Measurements from ENCODE around the gene LVRN. TPM values are rescaled to one million over a fixed set of nuclear protein-coding genes. Genes with fewer than 3 reads are reported as not detected.

LVRN gene
- total and polyA plus RNA-seq, 3 experiments from 2014 or later, result 0.18 TPM; not detected in 2

DNA sequence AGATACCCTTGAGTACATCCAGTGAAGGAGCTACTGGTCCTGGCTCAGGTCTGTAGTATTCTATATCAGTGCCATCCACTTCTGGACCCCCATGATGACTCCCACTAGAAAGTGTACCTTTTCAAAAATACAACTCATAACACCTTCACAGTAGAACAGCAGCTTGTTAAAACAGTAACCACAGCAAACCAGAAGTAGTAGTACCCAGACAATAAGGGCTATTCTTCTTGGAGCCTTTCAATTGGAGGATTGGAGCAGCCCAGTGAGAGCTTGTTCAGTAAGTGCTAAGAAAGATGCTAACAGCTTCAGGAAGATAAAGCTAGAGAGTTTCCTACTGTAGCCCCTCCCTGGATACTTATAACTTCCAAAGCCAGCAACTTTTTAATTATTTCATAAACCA is 80.1 kb downstream of the LVRN start:
- H3K27ac ChIP-seq (ENCODE audit: low read depth, low read length), result no peak overlapping the region
- Mint-ChIP-seq H3K9me3 (no peaks in the 10 kb centered on the region), H3K4me1 (peaks cover 20 to 21% (median 20%) of the 10 kb centered on the region in 3 donors), H3K4me3 (no peak overlapping the region), H3K27me3 (peaks cover 0 to 16% of the 10 kb centered on the region in 2 donors), H3K27ac (no peak overlapping the region), H3K36me3 (no peaks in the 10 kb centered on the region)
- CTCF ChIA-PET, result no interaction called here
- no peak for DNase-seq
- no peak overlapping the region for H3K4me3 ChIP-seq (ENCODE audit: low read length)
- no peaks in the 10 kb centered on the region for H3K4me1 ChIP-seq (ENCODE audit: insufficient read depth, low read length)
- H3K27me3 ChIP-seq (ENCODE audit: insufficient read depth, low read length, poor library complexity, severe bottlenecking), result no peaks in the 10 kb centered on the region
- H3K9me3 ChIP-seq (ENCODE audit: low read length), result no peaks in the 10 kb centered on the region
- no peaks in the 10 kb centered on the region for H3K36me3 ChIP-seq (ENCODE audit: insufficient read depth, low read length)
- POLR2A ChIA-PET, result no interaction called here

DNA sequence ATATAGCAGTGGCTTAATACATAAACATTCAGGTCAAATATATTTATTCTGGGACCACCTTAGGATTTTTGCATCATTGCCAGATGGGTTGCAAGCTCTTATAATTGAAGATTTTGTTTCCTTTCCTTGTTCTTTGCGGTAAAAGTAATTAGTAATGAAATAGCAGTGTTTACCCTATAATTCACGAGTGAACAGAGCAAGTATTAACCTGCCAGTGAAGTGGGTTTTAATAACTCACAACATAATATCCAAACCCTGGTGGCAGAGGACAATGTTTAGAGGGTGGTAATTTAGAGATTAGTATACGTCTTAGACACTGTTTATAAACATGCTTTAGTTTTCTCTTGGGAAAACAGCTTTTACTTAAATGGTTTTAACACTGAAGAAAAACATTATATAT is 81.8 kb downstream of the LVRN start:
- H3K27ac ChIP-seq (ENCODE audit: low read depth, low read length), result no peak overlapping the region
- Mint-ChIP-seq H3K9me3 (no peaks in the 10 kb centered on the region), H3K4me1 (peaks cover 4 to 5% (median 5%) of the 10 kb centered on the region in 3 donors), H3K36me3 (peaks cover 0 to 4% (median 0%) of the 10 kb centered on the region in 3 donors), H3K4me3 (no peak overlapping the region), H3K27me3 (peaks cover 0 to 8% of the 10 kb centered on the region in 2 donors), H3K27ac (no peak overlapping the region)
- no peak overlapping the region for H3K4me3 ChIP-seq (ENCODE audit: low read length)
- no peaks in the 10 kb centered on the region for H3K27me3 ChIP-seq (ENCODE audit: insufficient read depth, low read length, poor library complexity, severe bottlenecking)
- no peaks in the 10 kb centered on the region for H3K36me3 ChIP-seq (ENCODE audit: insufficient read depth, low read length)
- H3K9me3 ChIP-seq (ENCODE audit: low read length), result no peaks in the 10 kb centered on the region
- H3K4me1 ChIP-seq (ENCODE audit: insufficient read depth, low read length), result no peaks in the 10 kb centered on the region
- ChIA-PET CTCF (no interaction called here), POLR2A (no interaction called here)
- DNase-seq, result no peak

DNA sequence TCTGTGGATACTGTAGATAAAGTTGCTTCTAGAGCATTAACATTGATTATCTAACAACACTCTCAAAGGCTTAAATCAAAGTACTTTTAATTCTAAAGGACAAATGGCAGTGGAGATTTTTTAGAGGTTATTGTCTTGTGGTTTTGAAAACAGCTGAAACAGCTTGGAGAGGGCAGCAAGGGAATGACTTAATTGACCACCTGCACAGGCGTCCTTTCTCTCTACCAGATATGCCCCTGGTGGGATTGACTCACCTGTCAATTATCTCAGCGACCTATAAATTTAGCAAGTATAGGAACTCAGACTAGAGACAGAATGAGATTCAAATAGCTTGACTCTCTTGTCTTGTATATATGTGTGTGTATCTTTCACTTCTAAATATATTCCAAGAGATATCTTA is 83.5 kb downstream of the LVRN start:
- H3K36me3 Mint-ChIP-seq, result peaks cover 0 to 4% (median 0%) of the 10 kb centered on the region in 3 donors
- H3K9me3 ChIP-seq (ENCODE audit: low read length), result no peaks in the 10 kb centered on the region
- no peak overlapping the region for H3K4me3 Mint-ChIP-seq
- H3K27ac Mint-ChIP-seq, result no peak overlapping the region
- POLR2A ChIA-PET, result no interaction called here
- H3K9me3 Mint-ChIP-seq, result no peaks in the 10 kb centered on the region
- no peak overlapping the region for H3K4me3 ChIP-seq (ENCODE audit: low read length)
- no peak for DNase-seq
- H3K36me3 ChIP-seq (ENCODE audit: insufficient read depth, low read length), result no peaks in the 10 kb centered on the region
- H3K27ac ChIP-seq (ENCODE audit: low read depth, low read length), result no peak overlapping the region
- no peaks in the 10 kb centered on the region for H3K27me3 ChIP-seq (ENCODE audit: insufficient read depth, low read length, poor library complexity, severe bottlenecking)
- peaks cover 0 to 3% of the 10 kb centered on the region in 2 donors for H3K27me3 Mint-ChIP-seq
- peaks cover 0 to 2% (median 0%) of the 10 kb centered on the region in 3 donors for H3K4me1 Mint-ChIP-seq
- CTCF ChIA-PET, result no interaction called here
- H3K4me1 ChIP-seq (ENCODE audit: insufficient read depth, low read length), result no peaks in the 10 kb centered on the region

DNA sequence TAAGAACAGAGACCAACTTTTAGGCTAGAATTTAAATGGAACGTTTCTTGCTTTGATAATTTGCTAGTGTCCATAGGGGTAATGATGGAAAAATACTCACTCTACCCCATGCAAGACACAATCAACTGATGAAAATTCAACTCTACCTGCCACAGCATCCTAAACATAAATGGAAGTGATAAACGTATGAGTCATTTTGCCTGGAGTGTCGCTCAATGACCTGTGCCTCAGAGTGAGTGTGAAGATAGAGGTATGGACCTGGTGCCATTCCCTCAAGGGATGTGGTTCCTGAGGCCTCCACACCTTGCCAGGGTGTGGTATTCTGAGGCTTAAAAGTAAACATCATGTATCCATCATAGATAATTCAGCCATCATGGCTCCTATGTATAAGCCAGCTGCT is 84.0 kb downstream of the LVRN start:
- Mint-ChIP-seq H3K9me3 (no peaks in the 10 kb centered on the region), H3K4me1 (peaks cover 0 to 2% (median 0%) of the 10 kb centered on the region in 3 donors), H3K36me3 (peaks cover 0 to 4% (median 0%) of the 10 kb centered on the region in 3 donors), H3K4me3 (no peak overlapping the region), H3K27me3 (peaks cover 0 to 3% of the 10 kb centered on the region in 2 donors), H3K27ac (no peak overlapping the region)
- Histone ChIP-seq H3K27ac (ENCODE audit: low read depth, low read length) (no peak overlapping the region), H3K4me3 (ENCODE audit: low read length) (no peak overlapping the region), H3K9me3 (ENCODE audit: low read length) (no peaks in the 10 kb centered on the region), H3K4me1 (ENCODE audit: insufficient read depth, low read length) (no peaks in the 10 kb centered on the region), H3K36me3 (ENCODE audit: insufficient read depth, low read length) (no peaks in the 10 kb centered on the region), H3K27me3 (ENCODE audit: insufficient read depth, low read length, poor library complexity, severe bottlenecking) (no peaks in the 10 kb centered on the region)
- no peak for DNase-seq
- CTCF ChIA-PET, result no interaction called here
- POLR2A ChIA-PET, result no interaction called here

DNA sequence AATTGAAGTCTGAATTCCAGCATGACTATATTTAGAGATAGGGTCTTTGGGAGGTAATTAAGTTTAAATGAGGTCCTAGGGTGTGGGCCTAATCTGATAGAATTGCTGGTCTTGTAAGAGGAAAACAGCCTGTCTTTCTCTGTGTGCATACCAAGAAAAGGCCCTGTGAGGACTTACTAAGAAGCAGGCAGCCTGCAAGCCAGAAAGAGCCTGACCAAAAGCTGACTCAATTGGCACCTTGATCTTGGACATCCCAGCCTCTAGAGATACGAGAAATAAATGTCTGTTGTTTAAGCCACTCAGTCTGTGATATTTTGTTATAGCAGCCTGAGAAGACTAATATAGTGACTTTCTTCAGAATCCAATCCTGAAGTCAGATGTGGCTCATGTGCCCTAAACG is 84.5 kb downstream of the LVRN start:
- no peaks in the 10 kb centered on the region for H3K9me3 ChIP-seq (ENCODE audit: low read length)
- Mint-ChIP-seq H3K9me3 (no peaks in the 10 kb centered on the region), H3K4me3 (no peak overlapping the region), H3K27me3 (peaks cover 0 to 3% of the 10 kb centered on the region in 2 donors), H3K27ac (no peak overlapping the region), H3K4me1 (peaks cover 0 to 2% (median 0%) of the 10 kb centered on the region in 3 donors), H3K36me3 (peaks cover 0 to 4% (median 0%) of the 10 kb centered on the region in 3 donors)
- CTCF ChIA-PET, result no interaction called here
- H3K4me3 ChIP-seq (ENCODE audit: low read length), result no peak overlapping the region
- no peaks in the 10 kb centered on the region for H3K27me3 ChIP-seq (ENCODE audit: insufficient read depth, low read length, poor library complexity, severe bottlenecking)
- no peaks in the 10 kb centered on the region for H3K4me1 ChIP-seq (ENCODE audit: insufficient read depth, low read length)
- POLR2A ChIA-PET, result no interaction called here
- DNase-seq, result no peak
- no peak overlapping the region for H3K27ac ChIP-seq (ENCODE audit: low read depth, low read length)
- no peaks in the 10 kb centered on the region for H3K36me3 ChIP-seq (ENCODE audit: insufficient read depth, low read length)

DNA sequence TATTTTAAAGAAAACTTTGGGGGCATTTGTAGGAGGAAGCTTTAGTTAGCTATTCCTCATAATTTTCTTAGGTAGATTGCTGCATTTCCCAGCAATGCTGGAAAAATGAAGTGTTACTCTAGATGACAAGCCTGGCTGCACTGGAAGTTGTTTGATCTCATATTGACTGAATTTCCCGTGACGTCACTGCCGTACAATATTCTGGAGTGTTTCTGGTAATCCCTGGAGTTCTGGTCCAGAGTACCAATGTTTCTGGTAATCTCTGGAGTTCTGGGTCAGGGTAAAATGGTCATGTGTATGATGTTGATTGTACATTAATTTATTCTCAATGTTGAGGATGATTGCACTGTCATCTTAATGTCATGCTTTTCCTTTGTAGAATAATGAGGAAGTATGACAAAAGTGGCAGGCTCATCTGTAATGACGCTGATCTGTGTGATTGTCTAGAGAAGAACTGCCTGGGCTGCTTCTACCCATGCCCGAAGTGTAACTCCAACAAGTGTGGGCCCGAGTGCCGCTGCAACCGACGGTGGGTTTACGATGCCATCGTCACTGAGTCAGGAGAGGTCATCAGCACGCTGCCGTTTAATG is 96.2 kb downstream of the LVRN start:
- no peaks in the 10 kb centered on the region for H3K9me3 Mint-ChIP-seq
- POLR2A ChIA-PET, result no interaction called here
- CTCF ChIA-PET, result no interaction called here

DNA sequence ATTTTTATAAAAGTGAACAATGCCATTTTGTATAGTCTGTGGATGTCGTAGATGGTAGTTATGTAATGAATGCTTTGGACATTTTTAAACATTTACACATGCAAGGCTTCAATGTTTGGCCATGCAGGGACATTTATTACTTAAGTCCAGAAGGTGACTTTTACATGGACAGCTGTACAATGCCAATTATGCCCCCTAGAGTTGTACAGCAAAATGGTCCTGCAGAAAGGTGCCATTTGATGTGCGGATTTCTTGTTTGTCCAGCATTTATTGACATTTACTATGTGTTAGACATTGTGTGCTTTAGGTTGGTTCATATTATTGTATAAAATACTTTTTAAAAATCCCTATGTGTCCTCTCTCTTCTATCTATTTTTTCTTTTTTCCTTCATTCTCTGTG is 100.1 kb downstream of the LVRN start:
- POLR2A ChIA-PET, result no interaction called here

More for the DNA sequence above, 96.2 kb downstream of the LVRN start:
- Histone ChIP-seq H3K27me3 (ENCODE audit: insufficient read depth, low read length, poor library complexity, severe bottlenecking) (peaks cover 4% of the 10 kb centered on the region), H3K36me3 (ENCODE audit: insufficient read depth, low read length) (no peaks in the 10 kb centered on the region), H3K27ac (ENCODE audit: low read depth, low read length) (no peak overlapping the region), H3K4me1 (ENCODE audit: insufficient read depth, low read length) (no peaks in the 10 kb centered on the region), H3K4me3 (ENCODE audit: low read length) (no peak overlapping the region), H3K9me3 (ENCODE audit: low read length) (no peaks in the 10 kb centered on the region)
- Mint-ChIP-seq H3K27me3 (peaks cover 0 to 17% of the 10 kb centered on the region in 2 donors), H3K36me3 (no peaks in the 10 kb centered on the region), H3K4me1 (no peaks in the 10 kb centered on the region), H3K4me3 (no peak overlapping the region), H3K27ac (no peak overlapping the region)
- no peak for DNase-seq

DNA sequence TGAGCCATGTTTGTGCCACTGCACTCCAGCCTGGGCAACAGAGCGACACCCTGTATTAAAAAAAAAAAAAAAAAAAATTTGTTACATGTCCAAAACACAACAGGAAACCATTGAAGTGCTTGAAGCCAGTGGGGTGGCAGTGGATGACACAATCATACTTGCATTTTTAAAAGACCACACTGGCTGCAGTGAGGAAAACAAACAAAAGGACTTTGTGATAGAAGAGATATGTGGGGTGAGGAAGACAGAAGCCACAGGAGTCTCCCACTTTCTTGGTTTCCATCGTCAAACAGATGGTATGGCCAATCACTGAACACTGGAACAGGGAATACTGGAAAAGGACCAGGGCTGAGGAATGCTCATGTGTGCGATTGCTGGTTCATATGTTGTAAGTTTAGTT is 101.7 kb downstream of the LVRN start:
- ChIA-PET CTCF (interaction anchor here (0.9 to 1.9 kb wide), 2 partner anchors 12 kb away, joined by 3 to 4 read pairs; no protein-coding TSS in a partner anchor), POLR2A (no interaction called here)
- Mint-ChIP-seq H3K27me3 (peaks cover 0 to 44% of the 10 kb centered on the region in 2 donors), H3K9me3 (no peaks in the 10 kb centered on the region), H3K4me3 (no peak overlapping the region), H3K4me1 (peaks cover 0 to 4% (median 0%) of the 10 kb centered on the region in 3 donors), H3K36me3 (no peaks in the 10 kb centered on the region), H3K27ac (no peak overlapping the region)
- no peak for DNase-seq
- Histone ChIP-seq H3K27me3 (ENCODE audit: insufficient read depth, low read length, poor library complexity, severe bottlenecking) (no peaks in the 10 kb centered on the region), H3K9me3 (ENCODE audit: low read length) (no peaks in the 10 kb centered on the region), H3K27ac (ENCODE audit: low read depth, low read length) (no peak overlapping the region), H3K4me1 (ENCODE audit: insufficient read depth, low read length) (no peaks in the 10 kb centered on the region), H3K4me3 (ENCODE audit: low read length) (no peak overlapping the region), H3K36me3 (ENCODE audit: insufficient read depth, low read length) (no peaks in the 10 kb centered on the region)

More for the DNA sequence above, 100.1 kb downstream of the LVRN start:
- H3K27ac Mint-ChIP-seq, result no peak overlapping the region
- H3K36me3 Mint-ChIP-seq, result no peaks in the 10 kb centered on the region
- H3K4me3 ChIP-seq (ENCODE audit: low read length), result no peak overlapping the region
- H3K27me3 Mint-ChIP-seq, result peaks cover 0 to 38% of the 10 kb centered on the region in 2 donors
- no peaks in the 10 kb centered on the region for H3K4me1 Mint-ChIP-seq
- H3K9me3 Mint-ChIP-seq, result no peaks in the 10 kb centered on the region
- no peaks in the 10 kb centered on the region for H3K9me3 ChIP-seq (ENCODE audit: low read length)
- peaks cover 4% of the 10 kb centered on the region for H3K27me3 ChIP-seq (ENCODE audit: insufficient read depth, low read length, poor library complexity, severe bottlenecking)
- H3K4me3 Mint-ChIP-seq, result no peak overlapping the region
- no peak for DNase-seq
- no peaks in the 10 kb centered on the region for H3K36me3 ChIP-seq (ENCODE audit: insufficient read depth, low read length)
- CTCF ChIA-PET, result no interaction called here
- H3K4me1 ChIP-seq (ENCODE audit: insufficient read depth, low read length), result no peaks in the 10 kb centered on the region
- H3K27ac ChIP-seq (ENCODE audit: low read depth, low read length), result no peak overlapping the region

Measured in CD8-positive, alpha-beta memory T cell (primary cell).